Thyroid gland (tissue), 4 donors: ENCODE data around the gene REPIN1.

Source experiments
- CTCF ChIP-seq, 6 experiments: fragments of 200-600 bp in 3 of 6; fragments of 450-650 bp in 3 of 6; sonication (generic) in 3 of 6; IDR thresholded peaks; one replicate each; pipeline ENCODE4 v1.5.1; 2016 to 2019; ENCODE audit warnings: antibody characterized with exemption in 6 of 6, mild to moderate bottlenecking in 2 of 6, inconsistent platforms in 1 of 6, moderate library complexity in 1 of 6
- POLR2A ChIP-seq, 2 donors: fragments of 450-650 bp; IDR thresholded peaks; one replicate each; pipeline ENCODE4 v1.6.1; 2017; ENCODE audit warnings: antibody characterized with exemption in 2 of 2, mild to moderate bottlenecking in 2 of 2, moderate library complexity in 1 of 2

GRCh38 chr7:150390205-150390604 lies 21.6 kb downstream of the REPIN1 start:
- no peak for TF ChIP-seq CTCF (IDR thresholded peaks at IDR 0.05)
- no peak for TF ChIP-seq POLR2A (IDR thresholded peaks at IDR 0.05)
